Measurements from ENCODE around the gene SLC10A1. TPM values are rescaled to one million over a fixed set of nuclear protein-coding genes. Genes with fewer than 3 reads are reported as not detected.

The SLC10A1 gene
- total and polyA plus RNA-seq, 12 donors: not detected

- DNase-seq: no peak
- intact Hi-C loops (cut with DNase I): no loop called here
- peaks cover 0 to 67% (median 54%) of the 10 kb centered on the region in 9 donors for H3K4me1 ChIP-seq
- no peak overlapping the region for H3K4me3 ChIP-seq
- no peak for ATAC-seq
- no peaks in the 10 kb centered on the region for H3K9me3 ChIP-seq
- no peak overlapping the region for H3K27ac ChIP-seq
- 93% methylated on average over 16 of the region's 16 CpGs for WGBS, 2 donors
- no peak for TF ChIP-seq CTCF (IDR thresholded peaks at IDR 0.05)
- H3K36me3 ChIP-seq: peaks cover 0 to 85% (median 81%) of the 10 kb centered on the region in 9 donors
- no peaks in the 10 kb centered on the region for H3K27me3 ChIP-seq
These were observed 25.9 kb downstream of the SLC10A1 start for GRCh38 chr14:69771136-69771535.

- Histone ChIP-seq H3K36me3 (peaks cover 0 to 79% (median 75%) of the 10 kb centered on the region in 9 donors), H3K9me3 (no peaks in the 10 kb centered on the region), H3K4me3 (no peak overlapping the region), H3K27me3 (no peaks in the 10 kb centered on the region), H3K4me1 (peaks cover 0 to 66% (median 50%) of the 10 kb centered on the region in 9 donors), H3K27ac (no peak overlapping the region)
- no peak for TF ChIP-seq CTCF (IDR thresholded peaks at IDR 0.05)
- DNase-seq (no peak), ATAC-seq (no peak)
- intact Hi-C loops (cut with DNase I): no loop called here
- WGBS, 2 donors: 84 to 85% methylated on average over 3 of the region's 3 CpGs
These were observed 26.5 kb downstream of the SLC10A1 start for GRCh38 chr14:69770559-69770958.

- Histone ChIP-seq H3K4me3 (peak overlapping the region in 4 of 10 donors; percentile 13 to 97 (median 89)), H3K4me1 (peaks cover 0 to 65% (median 49%) of the 10 kb centered on the region in 9 donors), H3K27me3 (no peaks in the 10 kb centered on the region), H3K27ac (no peak overlapping the region), H3K9me3 (no peaks in the 10 kb centered on the region), H3K36me3 (peaks cover 0 to 70% (median 66%) of the 10 kb centered on the region in 9 donors)
- no peak for TF ChIP-seq CTCF (IDR thresholded peaks at IDR 0.05)
- DNase-seq (no peak), ATAC-seq (no peak)
- intact Hi-C loops (cut with DNase I): no loop called here
- 91 to 92% methylated on average over 22 of the region's 22 CpGs for WGBS, 2 donors
These were observed 27.4 kb downstream of the SLC10A1 start for GRCh38 chr14:69769623-69770022.

- Histone ChIP-seq H3K4me3 (peak overlapping the region in 9 of 10 donors; percentile 82 to 97 (median 90)), H3K27me3 (no peaks in the 10 kb centered on the region), H3K27ac (peak overlapping the region in 1 of 10 donors; percentile 100), H3K9me3 (no peaks in the 10 kb centered on the region), H3K4me1 (peaks cover 0 to 58% (median 49%) of the 10 kb centered on the region in 9 donors), H3K36me3 (peaks cover 0 to 62% (median 58%) of the 10 kb centered on the region in 9 donors)
- ATAC-seq (no peak), DNase-seq (no peak)
- intact Hi-C loops (cut with DNase I): no loop called here
- no peak for TF ChIP-seq CTCF (IDR thresholded peaks at IDR 0.05)
- WGBS, 2 donors: 74 to 77% methylated on average over 8 of the region's 8 CpGs
These were observed 28.2 kb downstream of the SLC10A1 start for GRCh38 chr14:69768873-69769272.
